GM12873 (cell line): ENCODE results near the gene COASY.

Experiments used
- CTCF ChIP-seq: IDR thresholded peaks from 2 replicates; pipeline ENCODE4 v1.5.1; 2012; ENCODE audit warnings: low read depth, mild to moderate bottlenecking, moderate library complexity, low read length, control low read depth; ENCODE audit not compliant: insufficient read depth; ENCODE audit errors: missing control alignments

The COASY gene

GRCh38 chr17:42579794-42580551 is 18.0 kb downstream of the COASY start:
- TF ChIP-seq CTCF = no peak

GRCh38 chr17:42581744-42582270 is 19.9 kb downstream of the COASY start:
- TF ChIP-seq CTCF = no peak

GRCh38 chr17:42584880-42585279 is 22.9 kb downstream of the COASY start:
- TF ChIP-seq CTCF = no peak

GRCh38 chr17:42585353-42585752 is 23.4 kb downstream of the COASY start:
- TF ChIP-seq CTCF = no peak

- TF ChIP-seq CTCF = no peak
These were observed 24.7 kb downstream of the COASY start for GRCh38 chr17:42586514-42587230.

- no peak for TF ChIP-seq CTCF
These were observed 28.9 kb downstream of the COASY start for GRCh38 chr17:42590886-42591285.

GRCh38 chr17:42591411-42591810 is 29.5 kb downstream of the COASY start:
- TF ChIP-seq CTCF = no peak
